Smooth muscle cell of the brain vasculature (primary cell): ENCODE data around the gene ADM2.
A peak's percentile ranks its signal among the peaks of the same experiment; 100 is the strongest.
"Not testable (repeated sequence)": the region's sequence is repeated elsewhere in the genome, so short reads cannot be mapped to it uniquely, and the experiment has no call there.

ENCODE experiments used
- DNase-seq: peaks from one replicate; pipeline ENCODE4 v3.0.0-alpha.2; 2012; ENCODE audit warnings: low read depth, low spot score

ADM2 gene, protein sequence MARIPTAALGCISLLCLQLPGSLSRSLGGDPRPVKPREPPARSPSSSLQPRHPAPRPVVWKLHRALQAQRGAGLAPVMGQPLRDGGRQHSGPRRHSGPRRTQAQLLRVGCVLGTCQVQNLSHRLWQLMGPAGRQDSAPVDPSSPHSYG

GRCh38 chr22:50481440-50482106 lies at the start of gene ADM2:
Gene ADM2 (plus strand): TSS chr22:50481543. CDS start chr22:50481848, 305 bp downstream.
- no peak for DNase-seq

- no peak for DNase-seq
Observed at GRCh38 chr22:50432131-50432876, 49.0 kb upstream of the ADM2 start.

- DNase-seq: not testable (repeated sequence)
Observed at GRCh38 chr22:50432877-50433510, 48.3 kb upstream of the ADM2 start.

GRCh38 chr22:50434849-50435248 lies 46.5 kb upstream of the ADM2 start:
- no peak for DNase-seq

- no peak for DNase-seq
Observed at GRCh38 chr22:50435291-50436014, 45.9 kb upstream of the ADM2 start.

DNA sequence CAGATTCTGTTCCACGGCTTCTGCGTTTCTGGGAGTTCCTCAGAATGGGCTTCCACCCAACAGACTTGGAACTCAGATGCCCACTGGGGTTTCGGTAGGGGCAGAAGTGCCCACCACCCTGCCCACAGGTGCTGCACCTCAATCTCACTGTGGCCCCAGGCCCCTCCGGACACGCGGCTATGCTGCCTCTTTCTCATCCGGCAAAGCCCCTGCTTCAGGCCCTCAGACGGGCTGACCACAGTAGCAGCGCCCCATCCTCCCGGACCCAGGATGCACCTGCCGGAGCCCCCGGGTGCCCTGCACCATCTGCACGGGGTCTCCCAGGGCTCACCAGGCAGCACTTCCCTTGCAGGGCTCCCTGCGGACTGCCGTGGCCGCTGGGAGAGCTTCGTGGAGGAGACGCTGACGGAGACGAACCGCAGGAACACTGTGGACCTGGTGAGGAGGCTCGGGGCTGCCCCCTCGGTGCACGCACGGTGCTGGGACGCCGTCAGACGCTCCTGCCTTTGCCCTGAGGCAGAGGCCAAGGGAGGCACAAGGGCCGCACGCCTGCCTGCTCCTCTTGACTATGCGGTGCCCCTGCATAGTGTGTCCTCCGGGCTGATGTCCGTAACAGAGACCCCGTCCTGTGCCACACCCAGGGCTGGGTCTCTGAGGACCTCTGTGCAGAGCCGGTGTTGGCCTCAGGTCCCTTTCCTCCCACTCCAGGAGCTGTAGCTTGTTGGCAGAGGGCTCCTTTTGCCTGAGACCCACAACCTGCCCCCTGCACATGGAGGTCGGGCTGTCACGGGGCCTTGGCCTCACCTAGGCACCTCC lies 45.1 kb upstream of the ADM2 start:
- DNase-seq: no peak

DNA sequence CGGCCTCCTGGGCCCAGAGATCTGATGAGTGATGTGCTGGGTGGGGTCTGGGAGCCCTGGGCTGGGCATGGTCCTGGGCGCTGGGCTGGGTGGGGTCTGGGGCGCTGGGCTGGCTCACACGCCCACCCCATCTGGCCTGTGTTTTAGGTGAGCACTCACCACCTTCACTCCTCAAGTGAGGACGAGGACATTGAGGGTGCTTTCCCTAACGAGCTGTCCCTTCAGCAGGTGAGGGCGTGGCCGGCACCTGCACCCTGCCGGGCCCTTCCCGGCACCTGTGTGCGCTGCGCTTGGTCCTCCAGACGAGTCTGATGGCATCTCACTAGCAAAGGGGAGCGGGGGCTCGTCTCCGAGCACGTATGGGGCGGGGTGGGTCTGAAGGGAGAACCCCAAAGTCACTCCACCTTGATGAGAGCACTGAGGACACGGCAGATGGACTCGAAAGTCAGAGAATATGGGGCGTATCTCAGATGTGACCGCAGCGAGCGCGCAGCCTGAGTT lies 44.5 kb upstream of the ADM2 start:
- no peak for DNase-seq

GRCh38 chr22:50437511-50438304 lies 43.6 kb upstream of the ADM2 start:
- no peak for DNase-seq

DNA sequence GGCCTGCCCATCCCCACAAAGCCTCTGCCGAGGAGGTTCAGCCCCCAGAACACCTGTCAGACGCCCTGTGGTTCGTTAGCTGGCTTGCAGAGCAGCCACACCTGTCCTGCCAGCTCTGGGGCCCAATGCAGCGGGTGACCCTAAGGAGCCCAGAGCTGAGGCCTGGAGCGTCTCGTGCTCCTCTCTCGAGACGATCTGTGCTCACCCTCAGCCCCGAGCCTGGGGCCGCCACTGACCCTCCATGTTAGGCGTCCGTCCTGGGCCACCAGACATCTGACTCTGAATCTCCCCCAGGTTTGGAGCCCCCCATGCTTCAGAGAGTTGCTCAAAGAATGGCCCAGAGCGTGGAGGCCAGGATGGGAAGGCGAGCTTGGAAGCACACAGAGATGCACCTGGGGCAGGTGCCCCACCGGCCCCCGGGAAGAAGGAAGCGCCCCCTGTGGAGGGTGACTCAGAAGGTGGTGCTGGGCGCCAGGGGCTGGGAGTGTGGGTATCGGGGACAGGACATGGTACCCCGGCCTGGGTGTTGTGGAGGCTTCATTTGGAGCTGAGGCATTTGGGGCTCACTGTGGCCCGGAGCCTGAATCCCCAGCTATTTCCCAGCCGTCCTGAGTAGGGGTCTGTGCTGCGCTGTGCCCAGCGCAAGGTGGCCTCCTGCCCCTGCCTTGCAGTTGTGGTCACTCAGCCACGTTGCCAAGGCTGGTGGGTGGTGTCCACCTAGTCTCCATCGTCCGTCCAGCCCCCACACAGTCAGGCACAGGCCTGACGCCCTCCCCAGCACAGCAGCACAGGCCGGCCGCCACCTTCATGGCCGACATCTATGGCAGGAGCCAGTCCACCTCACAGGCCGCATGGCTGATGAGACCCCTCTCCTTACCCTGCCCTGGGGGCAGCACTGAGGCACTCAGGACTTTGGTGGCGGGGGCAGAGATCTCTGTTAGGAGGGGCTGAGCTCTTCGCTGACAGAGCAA lies 42.8 kb upstream of the ADM2 start:
- no peak for DNase-seq

DNA sequence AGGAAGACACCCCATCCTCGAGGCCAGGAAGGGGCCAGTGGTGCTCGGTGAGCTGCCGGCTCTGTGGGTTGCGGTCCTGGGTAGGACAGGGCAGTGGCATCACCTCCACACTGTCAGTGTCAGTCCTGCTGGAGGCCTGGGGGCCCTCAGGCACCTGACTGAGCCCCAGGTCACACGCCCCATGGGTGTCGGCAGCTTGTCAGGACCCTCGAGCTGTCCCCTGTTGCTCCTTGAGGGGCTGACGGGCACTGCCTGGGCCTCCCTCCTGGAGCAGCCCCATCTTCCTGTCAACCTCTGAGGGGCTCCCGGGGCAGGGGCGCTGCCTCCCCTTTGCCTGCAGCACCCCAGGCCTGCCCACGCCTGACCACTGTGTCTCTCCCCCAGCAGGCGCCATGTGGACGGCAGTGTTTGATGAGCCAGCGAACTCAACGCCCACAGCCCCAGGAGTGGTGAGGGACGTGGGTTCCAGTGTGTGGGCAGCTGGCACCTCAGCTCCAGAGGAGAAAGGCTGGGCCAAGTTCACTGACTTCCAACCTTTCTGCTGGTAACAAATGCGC lies 42.0 kb upstream of the ADM2 start:
- no peak for DNase-seq

DNA sequence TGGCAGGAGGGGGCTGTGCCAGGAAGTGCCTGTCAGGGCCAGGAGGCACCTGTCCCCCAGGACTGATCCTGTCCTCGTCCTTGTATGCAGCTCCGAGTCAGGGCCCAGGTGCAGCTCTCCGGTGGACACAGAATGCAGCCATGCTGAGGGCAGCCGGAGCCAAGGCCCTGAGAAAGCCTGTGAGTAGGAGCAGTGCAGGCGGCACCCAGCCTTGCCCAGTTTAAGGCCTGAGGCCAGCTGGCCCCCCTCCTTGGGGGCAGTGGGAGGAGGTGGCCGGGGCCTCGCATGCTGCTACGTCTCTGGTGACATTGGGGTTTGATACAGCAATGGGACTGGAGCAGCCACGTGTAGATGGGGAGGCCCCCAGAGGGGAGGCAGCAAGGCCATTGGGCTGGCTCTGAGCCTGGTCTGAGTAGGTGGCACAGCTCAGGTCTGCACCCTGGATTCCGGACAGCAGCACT lies 41.4 kb upstream of the ADM2 start:
- DNase-seq: no peak

DNA sequence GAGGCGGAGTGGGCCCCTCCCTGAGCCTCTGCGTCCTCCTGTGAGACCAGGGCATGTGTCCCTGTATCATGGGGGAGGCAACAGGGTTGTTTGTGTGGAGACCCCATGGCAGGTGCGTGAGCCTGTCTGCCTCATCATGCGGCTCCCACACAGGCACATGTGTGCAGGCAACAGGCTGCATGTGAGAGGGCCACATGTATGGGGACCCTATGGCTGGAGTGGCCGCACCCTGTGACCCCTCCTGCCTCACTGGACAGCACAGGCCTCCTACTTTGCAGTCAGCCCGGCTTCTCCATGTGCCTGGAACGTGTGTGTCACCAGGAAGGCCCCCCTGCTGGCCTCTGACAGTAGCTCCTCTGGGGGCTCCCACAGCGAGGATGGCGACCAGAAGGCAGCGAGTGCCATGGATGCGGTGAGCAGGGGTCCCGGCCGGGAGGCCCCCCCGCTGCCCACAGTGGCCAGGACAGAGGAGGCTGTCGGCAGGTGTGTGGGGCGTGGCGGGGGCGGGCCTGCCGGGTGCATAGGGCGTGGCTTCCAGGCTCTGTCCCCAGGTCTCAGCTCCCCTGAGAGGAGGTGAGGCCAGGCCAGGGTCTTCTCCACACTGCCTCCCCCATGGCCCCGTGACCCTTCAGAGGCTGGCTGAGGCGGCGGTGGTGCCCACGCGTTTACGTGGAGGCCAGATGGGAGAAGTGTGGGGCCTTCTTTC lies 40.6 kb upstream of the ADM2 start:
- no peak for DNase-seq

DNA sequence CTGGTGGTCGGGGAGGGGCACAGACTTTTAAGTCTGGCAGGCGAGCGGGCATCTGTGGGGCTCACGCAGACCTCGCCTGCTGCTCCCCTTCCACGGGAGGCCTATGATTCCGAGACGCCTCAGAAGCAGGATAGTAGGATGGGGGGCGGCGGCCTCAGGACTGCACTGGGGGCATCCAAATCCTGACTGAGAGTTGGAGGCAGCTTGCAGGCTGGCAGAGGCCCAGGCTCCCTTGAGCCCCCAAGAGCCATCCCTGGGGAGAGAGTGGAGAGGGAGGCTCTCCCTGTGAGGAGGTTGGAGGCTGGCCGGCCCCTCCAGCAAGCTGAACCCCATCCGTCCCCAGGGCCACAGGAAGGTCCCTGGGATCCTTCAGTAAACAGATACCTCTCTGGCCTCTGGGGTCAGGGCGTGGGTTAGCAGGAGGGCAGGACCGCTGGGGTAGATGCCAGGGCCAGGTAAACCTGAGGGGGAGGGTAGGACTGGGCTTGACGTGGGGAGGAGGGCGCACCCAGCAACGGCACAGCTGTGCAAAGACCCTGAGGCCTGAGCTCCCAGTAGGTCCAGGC lies 39.8 kb upstream of the ADM2 start:
- DNase-seq: no peak

GRCh38 chr22:50443197-50443596 lies 38.1 kb upstream of the ADM2 start:
- no peak for DNase-seq

DNA sequence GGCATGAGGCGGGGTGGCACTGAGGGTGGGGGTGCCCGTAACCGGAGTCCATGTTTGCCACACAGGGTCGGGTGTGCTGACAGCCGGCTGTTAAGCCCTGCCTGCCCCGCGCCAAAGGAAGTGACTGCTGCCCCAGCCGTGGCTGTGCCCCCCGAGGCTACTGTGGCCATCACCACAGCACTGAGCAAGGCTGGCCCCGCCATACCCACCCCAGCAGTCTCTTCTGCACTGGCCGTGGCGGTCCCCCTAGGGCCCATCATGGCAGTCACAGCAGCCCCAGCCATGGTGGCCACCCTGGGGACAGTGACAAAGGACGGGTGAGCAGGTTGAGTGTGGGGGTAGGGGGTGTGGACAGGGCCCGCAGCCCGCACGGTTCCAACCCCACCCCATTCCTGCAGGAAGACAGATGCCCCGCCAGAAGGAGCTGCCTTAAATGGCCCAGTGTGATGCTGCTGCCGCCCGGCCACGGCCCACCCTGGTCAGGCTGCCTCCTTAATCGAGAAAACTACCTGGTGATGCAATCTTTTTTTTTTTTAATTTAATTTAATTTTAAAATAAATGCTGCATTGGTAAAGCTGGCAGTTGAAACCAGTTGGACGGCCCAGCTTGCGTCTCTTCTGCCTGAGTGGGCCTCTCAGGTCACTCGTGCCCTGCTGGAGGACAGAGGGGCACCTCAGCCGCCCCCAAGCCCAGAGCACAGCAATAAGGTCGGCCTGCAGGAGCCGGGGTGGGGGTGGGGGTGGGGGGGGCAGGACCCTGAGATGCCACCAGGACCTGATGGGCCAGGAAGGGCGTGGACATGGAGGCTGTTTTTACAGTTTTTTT lies 37.3 kb upstream of the ADM2 start:
- DNase-seq: no peak

DNA sequence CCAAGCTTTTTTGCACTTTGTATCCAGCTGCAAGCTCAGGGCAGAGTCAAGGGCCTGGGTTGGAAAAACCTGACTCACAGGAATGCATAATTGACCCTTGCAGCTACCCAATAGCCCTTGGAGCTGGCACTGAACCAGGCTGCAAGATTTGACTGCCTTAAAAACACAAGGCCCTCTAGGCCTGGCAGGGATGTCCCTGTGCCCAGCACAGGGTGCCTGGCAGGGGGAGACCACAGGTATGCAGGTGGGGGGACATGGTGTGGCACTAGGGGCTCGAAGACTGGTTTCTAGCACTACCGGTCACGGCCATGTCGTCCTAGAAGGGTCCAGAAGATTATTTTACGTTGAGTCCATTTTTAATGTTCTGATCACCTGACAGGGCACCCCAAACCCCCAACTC lies 36.7 kb upstream of the ADM2 start:
- peak; percentile 4 for DNase-seq
